Endometrial microvascular endothelial cells (primary cell): ENCODE results near the gene PIWIL4. TPM values are rescaled to one million over a fixed set of nuclear protein-coding genes. Genes with fewer than 3 reads are reported as not detected.
"Not testable (repeated sequence)": the region's sequence is repeated elsewhere in the genome, so short reads cannot be mapped to it uniquely, and the experiment has no call there.

Experiments used
- in situ Hi-C: cut with HindIII; loops from 2 replicates; pipeline ENCODE4 v1.10.0; 2017; ENCODE audit warnings: low sequenced_read_pairs, low pct_unique_long_range_greater_than_20kb; ENCODE audit errors: inconsistent ontology term
- total RNA-seq: library from RNA; depleted of rRNA; stranded (reverse); fragments of >200 nt; gene quantifications from one replicate; pipeline ENCODE4 v1.2.3, GENCODE V29; 2015; ENCODE audit errors: inconsistent ontology term

The PIWIL4 gene
- total RNA-seq, 1 donor from 2014 or later = not detected

- in situ Hi-C loops = no loop called here
Measured at GRCh38 chr11:94623120-94623735, 56.1 kb downstream of the PIWIL4 start.

DNA sequence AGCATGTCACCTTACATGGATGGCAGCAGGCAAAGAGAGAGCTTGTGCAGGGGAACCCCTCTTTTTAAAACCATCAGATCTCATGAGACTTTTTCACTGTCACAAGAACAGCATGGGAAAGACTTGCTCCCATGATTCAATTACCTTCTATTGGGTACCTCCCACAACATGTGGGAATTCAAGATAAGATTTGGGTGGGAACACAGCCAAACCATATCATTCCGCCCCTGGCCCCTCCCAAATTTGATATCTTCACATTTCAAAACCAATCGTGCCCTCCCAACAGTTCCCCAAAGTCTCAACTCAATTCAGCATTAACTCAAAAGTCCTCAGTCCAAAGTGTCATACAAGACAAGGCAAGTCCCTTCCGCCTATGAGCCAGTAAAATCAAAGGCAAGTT is 58.3 kb downstream of the PIWIL4 start:
- in situ Hi-C loops = not testable (repeated sequence)

DNA sequence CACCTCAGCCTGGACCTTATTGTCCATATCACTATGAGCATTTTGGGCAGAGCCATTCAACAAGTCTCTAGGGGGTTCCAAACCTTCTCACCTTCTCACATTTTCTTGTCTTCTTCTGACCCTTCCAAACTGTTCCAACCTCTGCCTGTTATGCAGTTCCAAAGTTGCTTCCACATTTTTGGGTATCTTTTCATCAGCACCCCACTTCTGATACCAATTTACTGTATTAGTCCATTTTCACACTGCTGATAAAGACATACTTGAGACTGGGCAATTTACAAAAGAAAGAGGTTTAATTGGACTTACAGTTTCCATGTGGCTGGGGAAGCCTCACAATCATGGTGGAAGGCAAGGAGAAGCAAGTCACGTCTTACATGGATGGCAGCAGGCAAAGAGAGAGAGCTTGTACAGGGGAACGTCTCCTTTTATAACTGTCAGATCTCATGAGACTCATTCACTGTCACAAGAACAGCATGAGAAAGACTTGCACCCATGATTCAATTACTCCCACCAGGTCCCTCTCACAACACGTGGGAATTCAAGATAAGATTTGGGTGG is 59.9 kb downstream of the PIWIL4 start:
- in situ Hi-C loops = not testable (repeated sequence)

DNA sequence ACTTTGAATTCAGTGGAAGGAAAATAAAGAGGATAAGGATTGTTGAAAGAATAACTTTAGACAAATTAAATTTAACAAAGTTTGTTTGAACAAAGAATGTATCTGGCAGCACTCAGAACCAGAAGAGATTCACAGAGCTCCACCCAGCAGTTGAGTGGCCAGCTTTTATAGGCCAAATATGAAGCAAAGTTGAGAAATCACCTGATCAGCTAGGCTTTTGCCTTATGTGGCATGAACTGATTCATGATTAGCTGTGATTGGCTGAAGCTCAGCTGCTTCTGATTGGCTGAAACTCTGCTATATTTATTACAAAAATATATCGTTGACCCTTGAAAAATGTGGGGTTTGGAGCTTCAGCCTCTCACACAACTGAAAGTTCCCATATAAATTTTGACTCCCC is 62.6 kb downstream of the PIWIL4 start:
- in situ Hi-C loops = no loop called here

GRCh38 chr11:94630221-94630620 is 63.1 kb downstream of the PIWIL4 start:
- in situ Hi-C loops = no loop called here

DNA sequence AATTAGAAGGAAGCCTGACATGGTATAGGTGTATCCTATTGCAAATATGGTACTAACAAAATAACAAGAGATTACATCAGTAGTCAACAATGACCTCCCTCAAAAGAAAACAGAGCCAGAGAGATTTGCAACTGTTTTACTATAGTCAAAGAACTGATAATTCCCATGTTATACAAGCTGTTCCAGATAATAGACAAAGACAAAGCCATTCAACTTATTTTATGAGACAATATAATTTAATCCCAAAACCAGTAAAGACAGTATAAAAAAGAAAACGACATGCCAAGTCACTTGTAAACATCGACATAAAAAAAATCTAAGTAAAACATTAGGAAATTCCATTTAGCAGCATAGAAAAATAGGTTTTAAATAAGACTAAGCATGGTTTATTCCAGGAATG is 65.2 kb downstream of the PIWIL4 start:
- in situ Hi-C loops = no loop called here

GRCh38 chr11:94635072-94635471 is 67.9 kb downstream of the PIWIL4 start:
- in situ Hi-C loops = no loop called here

- in situ Hi-C loops = no loop called here
Measured at GRCh38 chr11:94636388-94636949, 69.3 kb downstream of the PIWIL4 start.

GRCh38 chr11:94638301-94638901 is 71.2 kb downstream of the PIWIL4 start:
- in situ Hi-C loops = no loop called here

- in situ Hi-C loops = no loop called here
Measured at GRCh38 chr11:94638902-94639373, 71.8 kb downstream of the PIWIL4 start.

DNA sequence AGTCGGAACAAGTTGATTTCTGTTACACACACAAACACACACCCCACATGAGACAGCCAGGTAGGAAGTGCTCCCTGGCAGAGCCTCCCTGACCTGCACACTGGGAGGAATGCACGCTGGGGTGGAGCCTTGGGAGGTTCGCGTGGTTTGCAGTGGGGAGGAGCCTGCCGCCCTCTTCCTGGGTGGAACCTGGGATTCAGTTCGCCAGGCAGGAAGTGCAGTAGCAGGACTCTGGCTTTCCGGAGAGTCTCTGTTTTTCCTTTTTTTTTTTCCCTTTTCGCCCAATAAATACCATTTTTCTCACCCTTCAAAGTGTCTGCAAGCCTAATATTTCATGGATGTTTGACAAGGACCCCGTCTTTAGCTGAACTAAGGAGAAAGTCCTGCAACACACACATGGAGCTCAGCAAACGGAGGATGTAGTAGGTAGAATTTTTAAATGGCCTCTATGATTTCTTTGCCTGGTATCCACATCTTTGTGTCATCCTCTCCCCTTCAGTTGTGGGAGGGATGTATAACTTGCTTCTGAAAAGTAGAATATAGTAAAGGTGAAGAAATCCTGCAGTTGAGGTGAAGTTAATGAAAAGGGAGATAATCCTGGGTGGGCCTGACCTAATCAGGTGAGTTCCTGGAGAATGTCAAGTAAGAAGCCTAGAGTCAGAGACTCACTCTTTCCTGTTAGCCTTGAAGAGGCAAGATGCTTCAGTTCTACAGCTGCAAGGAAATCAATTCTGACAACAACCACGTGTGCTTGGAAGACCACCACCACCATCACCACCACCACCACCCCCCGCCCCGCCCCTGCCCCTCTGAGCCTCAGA is 72.9 kb downstream of the PIWIL4 start:
- in situ Hi-C loops = no loop called here

DNA sequence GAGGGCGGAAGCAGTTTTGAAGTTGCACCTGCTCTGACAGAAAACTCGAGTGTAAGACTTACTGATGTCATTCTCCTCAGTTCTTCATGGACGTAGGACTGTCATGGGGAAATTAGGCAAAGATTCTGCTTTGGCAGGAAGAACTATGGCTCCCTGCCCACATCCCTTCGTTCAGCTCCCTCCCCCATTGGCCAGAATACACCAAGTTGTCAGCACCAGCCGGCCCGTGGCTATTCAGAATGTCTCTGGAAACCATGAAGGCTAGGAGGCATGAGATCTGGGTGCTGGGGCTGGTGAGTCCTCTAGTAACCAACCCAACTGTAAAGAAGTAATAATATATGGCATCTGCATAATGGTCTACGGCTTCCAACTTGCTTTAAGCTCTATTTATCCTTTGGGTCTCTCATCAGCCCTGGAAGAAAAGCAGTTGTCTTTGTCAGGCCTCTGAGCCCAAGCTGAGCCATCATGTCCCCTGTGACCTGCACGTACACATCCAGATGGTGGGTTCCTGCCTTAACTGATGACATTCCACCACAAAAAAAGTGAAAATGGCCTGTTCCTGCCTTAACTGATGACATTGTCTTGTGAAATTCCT is 74.1 kb downstream of the PIWIL4 start:
- in situ Hi-C loops = no loop called here

GRCh38 chr11:94643186-94643585 is 76.0 kb downstream of the PIWIL4 start:
- in situ Hi-C loops = not testable (repeated sequence)

- in situ Hi-C loops = no loop called here
Measured at GRCh38 chr11:94647926-94648325, 80.8 kb downstream of the PIWIL4 start.

DNA sequence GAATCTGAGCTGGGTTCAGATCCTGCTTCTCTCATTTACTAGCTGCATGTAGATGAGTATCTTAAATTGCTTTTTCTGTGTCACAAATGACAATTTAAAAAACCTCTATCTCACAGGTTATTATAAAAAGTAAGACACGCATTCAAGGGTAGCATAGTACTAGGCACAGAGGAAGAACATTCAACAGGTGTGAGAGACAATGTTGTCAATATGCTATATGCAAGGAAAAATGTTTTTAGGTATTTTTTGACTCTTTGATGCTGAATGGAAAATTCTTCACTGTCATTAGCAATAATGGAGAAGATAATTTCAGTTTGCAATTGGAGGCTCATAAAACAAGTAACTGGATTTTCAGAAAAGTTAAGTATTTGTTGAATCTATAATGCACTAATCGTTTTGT is 81.6 kb downstream of the PIWIL4 start:
- in situ Hi-C loops = no loop called here

GRCh38 chr11:94649254-94649653 is 82.1 kb downstream of the PIWIL4 start:
- in situ Hi-C loops = no loop called here

- in situ Hi-C loops = no loop called here
Measured at GRCh38 chr11:94649964-94650623, 82.9 kb downstream of the PIWIL4 start.

DNA sequence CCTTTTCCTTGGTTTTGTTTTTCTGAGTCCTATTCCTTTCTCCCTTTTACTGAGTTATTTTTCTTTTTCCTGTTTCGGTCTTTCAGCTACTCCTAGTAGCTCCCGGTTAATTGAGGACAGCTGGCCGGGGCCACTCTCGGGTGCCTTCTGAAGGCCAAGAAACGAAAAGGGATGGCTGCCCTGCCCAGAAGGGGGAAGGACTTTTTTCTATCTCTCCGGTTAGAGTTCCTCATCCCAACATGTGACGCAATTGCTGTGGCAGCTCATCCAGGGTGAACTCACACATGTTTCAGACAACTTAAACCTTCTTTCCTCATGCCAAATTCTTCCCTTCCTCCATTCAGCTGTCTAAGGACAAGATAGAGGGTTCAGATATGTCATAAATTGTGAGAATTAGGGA is 83.6 kb downstream of the PIWIL4 start:
- in situ Hi-C loops = no loop called here
